Gastrocnemius medialis (tissue), 4 donors: ENCODE measurements around the gene TNS3. TPM values are rescaled to one million over a fixed set of nuclear protein-coding genes. Genes with fewer than 3 reads are reported as not detected.

Experiments used
- ATAC-seq, 2 donors: fragments of 150-250 bp; one replicate each; pipeline ENCODE4 v1.9.1; 2016
- DNase-seq, 2 donors: peaks; one replicate each; pipeline ENCODE4 v3.0.0-alpha.2; 2019
- H3K27ac ChIP-seq, 4 donors: fragments of 200-600 bp; sonication (generic); 1 replicate in 1 of 4; 2 replicates in 3 of 4; pipeline ENCODE4 v1.5.1; 2016 to 2018; ENCODE audit warnings: mild to moderate bottlenecking in 2 of 4, moderate library complexity in 1 of 4
- H3K27me3 ChIP-seq, 3 donors: fragments of 200-600 bp; sonication (generic) in 2 of 3; 1 replicate in 1 of 3; 2 replicates in 2 of 3; pipeline versions ENCODE4 v1.5.1 to v1.6.0; 2016 to 2019; ENCODE audit warnings: mild to moderate bottlenecking in 1 of 3, moderate library complexity in 1 of 3
- H3K36me3 ChIP-seq, 2 donors: fragments of 200-600 bp; sonication (generic) in 1 of 2; one replicate each; pipeline ENCODE4 v1.5.1; 2017 to 2018
- H3K4me1 ChIP-seq, 2 donors: fragments of 200-600 bp; sonication (generic) in 1 of 2; one replicate each; pipeline ENCODE4 v1.5.1; 2016 to 2017; ENCODE audit warnings: mild to moderate bottlenecking in 2 of 2
- H3K4me3 ChIP-seq, 4 donors: fragments of 200-600 bp; sonication (generic) in 3 of 4; 1 replicate in 1 of 4; 2 replicates in 3 of 4; pipeline ENCODE4 v1.5.1; 2016 to 2019; ENCODE audit warnings: mild to moderate bottlenecking in 2 of 4
- H3K9me3 ChIP-seq, 3 donors: fragments of 200-600 bp; sonication (generic) in 2 of 3; 1 replicate in 1 of 3; 2 replicates in 2 of 3; pipeline ENCODE4 v1.5.1; 2016 to 2019
- POLR2A ChIP-seq, 2 donors: fragments of 450-650 bp; IDR thresholded peaks; one replicate each; pipeline ENCODE4 v1.6.1; 2017; ENCODE audit warnings: antibody characterized with exemption in 2 of 2, mild to moderate bottlenecking in 2 of 2, moderate library complexity in 2 of 2
- in situ Hi-C, 4 donors: fragments of 200-750 bp; cut with MboI; loops; one replicate each; pipeline versions ENCODE4 v1.15.0 to v1.8.0; 2017; ENCODE audit warnings: low sequenced_read_pairs in 4 of 4
- intact Hi-C: fragments of 100-400 bp; cut with DNase I; formaldehyde crosslinking; loops from one replicate; pipeline ENCODE4 v1.15.1; 2023; ENCODE audit warnings: low total_unique reads
- total RNA-seq, 4 donors: library from RNA; depleted of rRNA; stranded (reverse); fragments of >200 nt; gene quantifications; one replicate each; pipeline versions ENCODE4 v1.1.0 to v1.2.3, GENCODE V29; 2016
- TF ChIP-seq, protein P1 (sequence below), 5 experiments: fragments of 450-650 bp in 3 of 5; fragments of 200-600 bp in 2 of 5; sonication (generic) in 2 of 5; IDR thresholded peaks in 4 of 5; conservative IDR thresholded peaks in 1 of 5; 1 replicate in 4 of 5; 2 replicates in 1 of 5; pipeline ENCODE4 v1.5.1; 2016 to 2019; ENCODE audit warnings: antibody characterized with exemption in 5 of 5, mild to moderate bottlenecking in 3 of 5, moderate library complexity in 3 of 5

Gene TNS3
- total RNA-seq, 4 donors from 2014 or later: 39.4 to 64.3 (median 50.5) TPM

GRCh38 chr7:47332681-47333553 is 249.0 kb downstream of the TNS3 start:
- H3K36me3 ChIP-seq: no peaks in the 10 kb centered on the region
- TF ChIP-seq POLR2A (IDR thresholded peaks at IDR 0.05): no peak
- TF ChIP-seq, protein P1, sequence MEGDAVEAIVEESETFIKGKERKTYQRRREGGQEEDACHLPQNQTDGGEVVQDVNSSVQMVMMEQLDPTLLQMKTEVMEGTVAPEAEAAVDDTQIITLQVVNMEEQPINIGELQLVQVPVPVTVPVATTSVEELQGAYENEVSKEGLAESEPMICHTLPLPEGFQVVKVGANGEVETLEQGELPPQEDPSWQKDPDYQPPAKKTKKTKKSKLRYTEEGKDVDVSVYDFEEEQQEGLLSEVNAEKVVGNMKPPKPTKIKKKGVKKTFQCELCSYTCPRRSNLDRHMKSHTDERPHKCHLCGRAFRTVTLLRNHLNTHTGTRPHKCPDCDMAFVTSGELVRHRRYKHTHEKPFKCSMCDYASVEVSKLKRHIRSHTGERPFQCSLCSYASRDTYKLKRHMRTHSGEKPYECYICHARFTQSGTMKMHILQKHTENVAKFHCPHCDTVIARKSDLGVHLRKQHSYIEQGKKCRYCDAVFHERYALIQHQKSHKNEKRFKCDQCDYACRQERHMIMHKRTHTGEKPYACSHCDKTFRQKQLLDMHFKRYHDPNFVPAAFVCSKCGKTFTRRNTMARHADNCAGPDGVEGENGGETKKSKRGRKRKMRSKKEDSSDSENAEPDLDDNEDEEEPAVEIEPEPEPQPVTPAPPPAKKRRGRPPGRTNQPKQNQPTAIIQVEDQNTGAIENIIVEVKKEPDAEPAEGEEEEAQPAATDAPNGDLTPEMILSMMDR (IDR thresholded peaks at IDR 0.05 in 4 of 5, conservative IDR thresholded peaks at IDR 0.05 in 1 of 5): no peak
- peaks cover 51 to 64% of the 10 kb centered on the region in 2 donors for H3K4me1 ChIP-seq
- ATAC-seq: no peak
- intact Hi-C loops (no loop called here), in situ Hi-C loops (no loop called here)
- H3K9me3 ChIP-seq: no peaks in the 10 kb centered on the region
- no peak overlapping the region for H3K27ac ChIP-seq
- H3K4me3 ChIP-seq: no peak overlapping the region
- no peak for DNase-seq
- no peaks in the 10 kb centered on the region for H3K27me3 ChIP-seq

- no peak for DNase-seq
- Histone ChIP-seq H3K4me3 (no peak overlapping the region), H3K4me1 (peaks cover 49 to 68% of the 10 kb centered on the region in 2 donors), H3K27ac (no peak overlapping the region), H3K27me3 (no peaks in the 10 kb centered on the region), H3K9me3 (no peaks in the 10 kb centered on the region), H3K36me3 (no peaks in the 10 kb centered on the region)
- in situ Hi-C loops: no loop called here
- no peak for ATAC-seq
- intact Hi-C loops: no loop called here
- TF ChIP-seq POLR2A (IDR thresholded peaks at IDR 0.05): no peak
- TF ChIP-seq, protein P1 (IDR thresholded peaks at IDR 0.05 in 4 of 5, conservative IDR thresholded peaks at IDR 0.05 in 1 of 5): no peak
Measured at GRCh38 chr7:47332213-47332612, 249.7 kb downstream of the TNS3 start.

DNA sequence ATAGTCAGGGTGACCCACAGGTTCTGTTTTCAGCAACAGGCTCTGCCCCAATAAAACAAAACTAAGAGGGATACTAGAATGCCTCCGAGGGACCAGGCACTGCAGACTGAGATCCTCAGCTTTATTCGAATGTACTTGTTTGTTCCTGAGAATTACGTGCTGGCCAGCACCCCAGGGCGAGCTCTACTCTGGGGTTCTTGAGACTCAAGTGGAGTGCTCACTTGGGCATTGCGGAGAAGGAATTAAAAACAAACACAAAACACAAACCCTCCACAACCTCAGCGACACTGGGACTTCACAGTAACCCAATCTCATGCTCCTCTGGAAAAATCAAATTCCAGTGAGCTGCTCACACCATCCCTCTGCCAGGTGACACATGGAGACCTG is 250.7 kb downstream of the TNS3 start:
- intact Hi-C loops (no loop called here), in situ Hi-C loops (no loop called here)
- DNase-seq: no peak
- ATAC-seq: no peak
- Histone ChIP-seq H3K4me1 (peaks cover 50 to 67% of the 10 kb centered on the region in 2 donors), H3K27me3 (no peaks in the 10 kb centered on the region), H3K27ac (no peak overlapping the region), H3K9me3 (no peaks in the 10 kb centered on the region), H3K4me3 (no peak overlapping the region), H3K36me3 (no peaks in the 10 kb centered on the region)
- no peak for TF ChIP-seq POLR2A (IDR thresholded peaks at IDR 0.05)
- TF ChIP-seq, protein P1 (IDR thresholded peaks at IDR 0.05 in 4 of 5, conservative IDR thresholded peaks at IDR 0.05 in 1 of 5): no peak

DNA sequence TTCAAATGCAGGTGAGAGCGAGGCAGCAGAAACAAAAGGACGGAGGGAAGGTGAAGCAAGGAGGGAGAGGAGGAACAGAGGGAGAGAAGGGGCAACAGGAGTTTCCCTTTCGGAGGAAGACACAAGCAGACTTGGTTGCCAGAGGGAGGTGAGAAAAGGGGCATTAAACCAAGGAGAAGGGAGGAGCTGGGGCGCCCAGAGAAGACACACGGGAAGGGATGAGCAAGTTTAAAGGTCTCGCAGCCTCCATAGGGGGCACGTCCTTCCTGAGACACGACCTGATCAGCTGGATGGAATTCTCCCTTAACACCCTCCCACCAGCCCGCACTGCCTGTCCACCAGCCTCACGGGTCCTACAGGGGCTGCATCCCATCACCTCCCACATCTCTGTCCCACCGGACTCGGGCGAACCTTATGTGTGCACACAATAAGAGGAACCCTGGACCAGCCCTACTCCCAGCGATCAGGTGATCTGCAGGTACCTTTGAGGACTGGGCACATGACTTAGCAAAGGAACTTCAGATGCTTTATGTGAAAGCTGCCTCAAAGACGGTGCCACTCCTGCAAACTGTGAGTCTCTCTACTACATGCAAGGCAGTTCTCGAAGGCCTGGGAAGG is 251.2 kb downstream of the TNS3 start:
- no peaks in the 10 kb centered on the region for H3K9me3 ChIP-seq
- H3K27ac ChIP-seq: no peak overlapping the region
- H3K4me1 ChIP-seq: peaks cover 51 to 69% of the 10 kb centered on the region in 2 donors
- ATAC-seq (no peak), DNase-seq (no peak)
- no peaks in the 10 kb centered on the region for H3K27me3 ChIP-seq
- in situ Hi-C loops (no loop called here), intact Hi-C loops (no loop called here)
- no peak overlapping the region for H3K4me3 ChIP-seq
- H3K36me3 ChIP-seq: no peaks in the 10 kb centered on the region
- TF ChIP-seq, protein P1 (IDR thresholded peaks at IDR 0.05 in 4 of 5, conservative IDR thresholded peaks at IDR 0.05 in 1 of 5): no peak
- TF ChIP-seq POLR2A (IDR thresholded peaks at IDR 0.05): no peak
